GM18909 (cell line): Measurements from ENCODE around the gene RNF166.

Source experiments
- ATAC-seq: cut with Tn5 transposase; IDR thresholded peaks from one replicate; pipeline ENCODE4 v1.9.1; 2021; ENCODE audit warnings: mild to moderate bottlenecking; ENCODE audit not compliant: unreplicated experiment, poor library complexity

The RNF166 gene

DNA sequence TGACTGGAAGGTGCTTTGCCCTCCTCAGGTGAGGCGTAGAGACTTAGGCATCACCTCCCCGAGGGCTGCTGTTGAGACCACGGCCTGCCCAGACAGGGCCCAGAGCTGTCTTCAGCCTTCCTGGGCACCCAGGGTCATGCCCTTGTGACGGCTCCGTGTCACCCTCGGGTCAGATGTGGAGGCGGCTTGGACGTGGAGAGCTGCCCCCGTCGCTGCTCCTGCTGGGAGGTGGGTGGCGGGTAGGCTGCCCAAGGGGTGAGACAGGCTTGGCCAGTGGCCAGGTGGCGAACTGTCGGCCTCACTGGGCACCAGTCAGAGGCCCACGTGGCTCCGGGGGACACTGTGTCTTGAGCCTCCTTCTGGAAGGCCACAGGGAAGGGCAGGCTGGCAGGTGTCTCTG lies 11.0 kb downstream of the RNF166 start:
- ATAC-seq: no peak

DNA sequence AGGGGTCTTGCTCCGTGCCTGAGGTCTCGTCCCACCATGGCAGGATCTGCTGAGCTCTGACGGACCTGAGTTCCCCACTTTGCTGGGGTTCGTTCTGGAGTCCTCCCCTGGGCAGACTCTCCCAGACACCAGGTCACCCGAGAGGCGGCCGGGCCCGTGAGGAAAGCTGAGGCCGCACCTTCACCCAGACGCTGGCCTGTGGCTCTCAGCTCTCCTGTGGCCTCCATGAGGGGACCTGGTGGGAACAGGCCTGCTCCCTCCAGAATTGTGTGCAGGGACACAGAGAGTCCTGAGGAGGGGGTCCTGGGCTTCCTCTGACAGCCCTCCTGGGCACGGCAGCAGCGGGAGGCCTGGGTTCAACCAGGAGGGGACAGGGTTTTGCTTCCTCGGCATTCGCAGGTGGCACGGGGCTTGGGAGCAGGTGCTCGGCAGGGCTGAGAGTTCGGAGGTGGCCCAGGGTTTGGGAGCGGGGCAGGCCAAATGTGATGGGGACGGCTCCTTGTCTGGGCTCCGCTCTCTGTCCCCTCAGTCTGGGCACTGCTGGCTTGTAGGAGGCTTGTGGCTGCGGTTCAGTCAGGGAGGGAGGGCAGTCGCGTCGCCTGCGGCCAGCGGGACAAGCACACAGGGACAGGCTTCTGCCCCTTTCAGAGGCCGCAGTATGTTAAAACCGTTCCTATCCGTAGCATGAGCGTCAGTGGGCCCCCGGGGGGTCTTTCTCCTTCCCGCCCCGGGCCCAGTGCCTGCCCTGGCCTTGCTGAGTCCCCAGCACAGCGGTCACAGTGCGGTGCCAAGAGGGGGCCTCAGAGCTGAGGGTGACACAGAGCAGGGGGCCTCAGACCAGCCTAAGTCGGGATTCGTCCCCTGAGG lies 11.8 kb downstream of the RNF166 start:
- ATAC-seq: no peak

DNA sequence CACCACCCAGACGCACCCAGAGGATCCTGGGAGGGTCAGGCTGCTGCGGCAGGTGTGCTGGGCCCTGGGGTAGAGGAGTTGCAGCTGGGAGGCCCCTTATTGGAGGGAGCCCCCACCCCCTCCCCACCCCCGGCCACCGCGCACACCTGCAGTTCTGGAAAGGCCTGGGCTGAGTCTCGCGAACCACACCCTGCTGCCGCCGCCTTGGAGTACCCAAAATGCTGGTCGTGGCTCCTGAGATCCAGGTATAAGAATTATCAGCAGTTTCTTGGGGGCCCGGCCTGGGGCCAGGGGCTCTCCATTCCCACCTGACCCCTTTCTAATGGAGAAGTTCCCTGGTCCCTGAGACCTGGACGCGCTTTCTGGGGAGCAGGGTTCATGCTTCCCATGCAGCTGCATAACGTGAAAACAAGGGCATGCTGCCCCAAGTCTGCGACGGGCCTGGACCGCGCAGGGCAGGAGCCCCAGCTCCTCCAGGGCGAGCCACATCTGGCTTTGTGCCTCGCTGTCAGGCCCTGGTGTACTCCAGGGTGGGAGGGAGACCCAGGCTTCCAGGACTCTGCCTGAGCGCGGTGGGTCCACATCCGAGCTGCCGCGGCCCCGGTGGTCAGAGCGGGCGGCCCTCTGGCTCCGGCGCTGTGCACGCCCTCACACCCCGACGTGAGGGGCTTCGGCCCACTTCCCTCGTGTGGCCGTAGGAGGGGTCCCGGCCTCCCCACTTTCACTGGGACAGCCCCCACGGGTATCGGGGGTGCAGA lies 12.6 kb downstream of the RNF166 start:
- ATAC-seq: no peak

DNA sequence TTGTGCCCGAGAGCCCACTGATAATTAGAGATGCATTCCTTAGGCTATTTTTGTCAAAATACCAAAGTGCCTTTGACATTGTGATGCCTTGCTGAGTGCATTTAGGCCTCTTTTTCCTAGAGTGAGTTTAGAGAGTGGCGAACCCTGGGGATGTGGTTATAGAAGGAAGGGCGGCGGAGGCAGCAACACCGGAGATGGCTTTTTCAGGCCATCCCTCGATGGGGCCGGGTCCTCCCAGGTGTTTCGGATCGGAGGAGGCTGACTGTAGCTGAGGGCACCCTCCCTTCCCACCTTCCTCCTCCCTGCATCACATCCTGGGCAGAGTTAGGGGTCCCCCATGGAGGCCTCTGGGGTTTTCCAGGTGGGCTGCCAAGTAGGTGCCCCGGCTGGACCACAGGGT lies 13.3 kb downstream of the RNF166 start:
- ATAC-seq: no peak

DNA sequence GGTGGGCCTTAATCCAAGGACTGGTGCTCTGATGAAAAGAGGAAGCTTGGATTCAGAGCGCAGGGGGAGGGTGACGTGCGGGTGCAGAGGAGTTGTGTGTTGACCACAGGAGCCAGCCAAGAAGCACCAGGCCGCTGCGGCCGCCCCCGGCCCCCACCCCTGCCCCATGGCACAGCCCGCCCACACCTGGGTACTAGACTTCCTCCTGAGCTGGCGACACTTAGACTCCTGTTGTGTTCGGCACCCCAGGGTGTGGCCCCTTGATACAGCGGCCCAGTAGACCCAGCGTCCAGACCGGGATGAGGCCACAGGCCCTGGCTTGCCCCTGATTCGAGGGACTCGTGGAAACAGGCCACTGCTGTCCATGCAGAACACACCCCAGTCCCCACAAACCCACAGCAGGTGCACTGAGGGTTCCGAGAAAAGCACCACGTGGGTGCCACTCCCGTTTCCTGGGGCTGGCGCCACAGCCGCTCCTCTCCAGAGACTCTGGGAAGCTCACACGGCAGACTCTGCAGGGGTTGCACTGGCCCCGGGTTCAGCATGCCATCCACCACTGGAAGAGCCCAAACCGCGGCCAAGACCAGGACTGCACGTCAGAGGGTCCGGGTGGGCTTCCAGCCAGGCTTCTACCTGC lies 14.2 kb downstream of the RNF166 start:
- no peak for ATAC-seq

DNA sequence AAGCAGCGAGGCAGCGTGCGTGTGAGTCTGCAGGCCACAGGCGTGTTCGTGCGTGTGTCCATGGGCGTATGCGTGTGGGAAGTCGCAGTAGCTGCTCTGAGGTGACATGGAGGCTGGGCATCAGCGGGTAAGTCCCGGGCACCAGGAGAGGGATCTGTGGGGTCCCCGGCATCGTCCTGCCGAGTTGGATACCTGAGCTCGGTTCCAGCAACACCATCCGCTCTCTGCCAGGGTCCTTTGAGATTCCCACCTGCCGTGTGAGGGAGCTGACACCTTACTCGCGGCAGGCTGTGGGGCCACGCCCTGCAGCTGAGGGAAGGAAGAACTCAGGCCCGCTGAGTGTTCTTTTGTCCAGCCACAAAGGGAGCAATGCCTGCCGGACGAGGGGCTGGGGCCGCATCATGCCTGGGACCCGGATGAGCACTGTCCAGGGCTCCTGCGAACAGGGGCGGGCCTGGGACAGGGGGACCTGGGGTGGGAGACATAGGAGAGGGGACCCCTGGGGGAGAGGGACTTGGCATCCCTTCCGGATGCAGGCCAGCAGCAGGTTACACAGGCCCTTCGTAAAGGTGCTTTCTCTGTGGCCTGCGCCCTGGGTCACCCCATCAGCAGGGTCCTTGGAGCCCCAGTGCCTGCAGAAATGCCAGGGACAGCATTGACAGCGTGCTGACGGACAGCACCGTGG lies 14.9 kb downstream of the RNF166 start:
- no peak for ATAC-seq

DNA sequence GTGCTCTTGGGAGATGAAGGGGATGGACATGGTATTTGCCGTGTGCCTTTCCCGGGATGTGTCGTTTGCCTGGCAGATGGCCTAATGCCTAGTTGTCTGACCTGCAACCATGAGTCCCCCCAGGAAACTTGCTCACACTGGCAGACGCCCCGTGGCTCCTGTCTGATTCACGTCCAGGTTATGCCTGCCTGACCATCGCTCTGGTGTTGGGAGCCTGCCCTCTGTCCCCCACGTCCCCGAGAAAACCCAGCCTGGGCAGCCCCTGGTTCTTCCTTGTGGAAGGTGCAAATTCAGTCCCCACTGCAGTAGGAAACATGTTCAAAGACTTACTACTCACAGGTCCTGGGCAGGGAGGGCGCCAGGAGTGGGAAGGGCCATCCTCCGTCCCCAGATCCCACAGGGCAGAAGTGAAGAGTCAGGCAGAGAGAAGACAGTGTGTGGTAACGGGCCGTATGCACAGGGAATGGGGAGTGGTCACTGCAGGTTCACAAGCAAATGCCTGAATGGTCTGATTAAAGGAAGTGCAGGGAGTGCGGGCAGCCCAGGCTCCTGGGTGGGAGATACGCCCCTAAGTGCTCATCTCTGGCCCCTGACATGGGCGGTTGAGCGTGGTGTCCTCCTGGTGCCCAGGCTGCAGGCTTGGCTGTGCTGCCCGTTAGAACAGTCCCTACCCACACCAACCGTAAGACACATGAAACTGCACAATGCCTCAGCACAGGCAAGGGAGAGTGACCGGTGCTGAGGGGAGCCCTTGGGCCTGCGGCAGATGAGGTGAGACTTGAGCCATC lies 15.7 kb downstream of the RNF166 start:
- no peak for ATAC-seq

DNA sequence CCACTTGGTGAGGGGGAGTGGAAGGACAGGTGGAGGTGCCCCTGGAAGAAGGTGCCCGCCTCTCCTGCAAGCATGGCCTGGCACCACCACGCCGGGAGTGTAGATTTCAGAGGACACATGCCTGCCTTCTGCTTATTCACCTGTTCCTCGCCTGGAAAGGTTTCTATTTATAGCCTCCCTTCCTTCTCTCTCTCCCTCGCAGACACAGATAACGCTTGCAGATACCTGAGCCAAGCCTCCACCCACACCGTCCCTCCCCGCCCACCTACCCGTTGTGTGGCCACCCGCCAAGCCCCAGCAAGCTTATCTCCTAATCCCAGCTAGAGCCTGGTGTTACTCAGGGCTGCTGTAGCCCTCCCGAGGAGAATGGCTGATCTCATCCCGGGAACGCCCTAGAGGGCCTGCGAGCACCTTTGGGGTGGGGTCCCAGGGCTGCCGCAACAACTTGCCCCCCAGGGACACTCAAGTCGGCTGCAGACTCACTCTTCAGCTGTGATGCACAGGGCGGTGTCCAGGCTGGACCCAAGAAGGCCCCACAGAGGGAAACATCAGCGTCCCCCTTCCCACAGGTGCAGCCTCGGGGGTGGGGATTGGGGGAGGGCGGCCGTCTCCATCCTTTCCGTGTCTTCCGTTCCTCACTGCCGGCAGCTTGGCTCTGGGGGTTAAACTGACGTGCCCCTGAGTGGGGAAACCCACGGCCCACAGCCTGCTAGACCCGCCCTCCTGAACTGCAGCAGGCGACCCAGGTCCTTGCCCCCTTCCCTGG lies 18.0 kb downstream of the RNF166 start:
- ATAC-seq: no peak

DNA sequence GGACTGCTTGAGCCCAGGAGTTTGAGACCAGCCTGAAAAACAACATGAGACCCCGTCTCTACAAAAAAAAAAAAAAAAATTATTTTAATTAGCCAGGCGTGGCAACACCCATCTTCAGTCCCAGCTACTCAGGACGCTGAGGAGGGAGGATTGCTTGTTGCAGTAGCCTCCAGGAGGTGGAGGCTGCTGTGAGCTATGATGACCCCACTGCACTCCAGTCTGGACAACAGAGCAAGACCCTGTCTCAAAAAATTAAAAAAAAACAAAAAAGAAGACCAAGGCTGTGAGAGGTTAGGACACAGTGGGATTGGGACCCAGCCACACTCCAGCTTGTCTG lies 18.6 kb downstream of the RNF166 start:
- no peak for ATAC-seq

DNA sequence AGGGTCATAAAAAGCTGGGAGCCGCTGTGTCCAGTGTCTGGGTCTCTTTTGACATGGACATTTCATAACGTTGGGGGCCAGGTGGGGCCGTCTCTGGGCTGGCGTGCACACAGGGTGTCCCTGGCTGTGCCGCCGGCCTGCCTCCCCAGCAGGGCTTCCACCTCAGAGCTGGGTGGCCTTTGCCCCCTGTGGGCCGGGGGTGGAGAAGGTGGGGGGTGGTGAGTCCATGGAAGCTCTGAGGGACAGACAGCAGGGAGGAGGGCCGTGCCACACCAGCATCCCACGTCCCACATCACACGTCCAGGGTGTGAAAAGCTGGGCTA lies 19.0 kb downstream of the RNF166 start:
- no peak for ATAC-seq

DNA sequence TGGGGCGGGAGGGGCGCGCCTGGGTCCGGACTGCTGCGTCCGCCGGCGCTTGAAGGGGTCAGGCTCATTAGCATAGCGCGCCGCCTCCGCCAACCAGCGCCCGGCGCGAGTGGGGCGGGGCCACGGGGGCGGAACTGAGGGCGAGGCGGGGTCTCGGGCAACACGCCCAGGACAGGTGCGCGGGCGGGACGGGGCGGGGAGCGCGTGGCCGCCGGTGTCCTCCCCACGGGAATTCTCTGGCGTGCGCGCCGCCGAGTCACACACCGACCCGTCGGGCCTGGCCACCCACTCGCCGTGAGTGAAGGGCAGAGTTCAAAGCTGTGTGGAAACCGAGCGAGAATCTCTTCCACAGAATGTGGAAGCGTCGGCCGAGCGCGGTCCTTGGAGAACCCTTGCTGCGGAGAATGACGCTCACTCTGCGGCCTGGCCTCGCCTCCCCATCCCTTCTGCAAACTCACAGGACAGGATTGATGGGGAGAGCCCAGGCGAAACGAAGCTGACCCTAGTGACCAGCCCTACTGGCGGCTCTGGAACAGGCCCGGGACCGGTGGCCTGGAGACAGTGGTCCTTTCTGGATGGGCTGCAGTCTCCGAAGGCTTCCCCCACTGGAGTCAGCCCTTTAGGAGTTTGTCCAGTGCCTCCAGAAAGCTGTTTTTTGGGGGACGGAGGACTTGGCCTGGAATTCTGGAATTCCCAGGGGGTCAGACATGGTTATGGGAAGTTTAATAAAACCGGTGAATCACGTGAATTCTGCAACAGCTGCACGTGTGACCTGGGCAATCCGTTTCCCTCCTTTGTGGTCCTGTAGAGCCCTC lies 19.6 kb downstream of the RNF166 start, which contains the start of gene SNAI3:
Gene SNAI3 (minus strand): TSS at position 69 of the 815 bp plus-strand sequence. CDS start 101 bp downstream, outside the sequence.
- ATAC-seq: peak; percentile 81

DNA sequence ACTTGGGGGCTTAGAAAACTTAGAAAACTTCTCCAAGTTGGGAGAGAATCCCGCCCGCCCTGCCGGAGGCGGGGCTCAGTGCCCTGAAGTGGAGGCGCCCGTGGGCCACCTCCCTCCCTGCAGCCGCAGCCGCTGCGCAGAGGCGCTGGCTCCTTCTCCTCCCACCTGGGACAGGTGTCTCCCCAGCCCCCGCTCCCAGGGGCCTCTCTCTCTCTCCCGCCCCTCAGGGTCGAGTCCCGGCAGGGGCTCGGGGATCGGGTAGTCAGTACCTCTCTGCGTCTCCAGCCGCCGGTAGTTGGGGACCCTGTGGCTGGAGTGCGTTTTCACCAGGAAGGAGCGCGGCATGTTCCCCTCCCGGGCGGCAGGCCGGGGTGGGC lies 20.2 kb downstream of the RNF166 start:
- ATAC-seq: no peak

DNA sequence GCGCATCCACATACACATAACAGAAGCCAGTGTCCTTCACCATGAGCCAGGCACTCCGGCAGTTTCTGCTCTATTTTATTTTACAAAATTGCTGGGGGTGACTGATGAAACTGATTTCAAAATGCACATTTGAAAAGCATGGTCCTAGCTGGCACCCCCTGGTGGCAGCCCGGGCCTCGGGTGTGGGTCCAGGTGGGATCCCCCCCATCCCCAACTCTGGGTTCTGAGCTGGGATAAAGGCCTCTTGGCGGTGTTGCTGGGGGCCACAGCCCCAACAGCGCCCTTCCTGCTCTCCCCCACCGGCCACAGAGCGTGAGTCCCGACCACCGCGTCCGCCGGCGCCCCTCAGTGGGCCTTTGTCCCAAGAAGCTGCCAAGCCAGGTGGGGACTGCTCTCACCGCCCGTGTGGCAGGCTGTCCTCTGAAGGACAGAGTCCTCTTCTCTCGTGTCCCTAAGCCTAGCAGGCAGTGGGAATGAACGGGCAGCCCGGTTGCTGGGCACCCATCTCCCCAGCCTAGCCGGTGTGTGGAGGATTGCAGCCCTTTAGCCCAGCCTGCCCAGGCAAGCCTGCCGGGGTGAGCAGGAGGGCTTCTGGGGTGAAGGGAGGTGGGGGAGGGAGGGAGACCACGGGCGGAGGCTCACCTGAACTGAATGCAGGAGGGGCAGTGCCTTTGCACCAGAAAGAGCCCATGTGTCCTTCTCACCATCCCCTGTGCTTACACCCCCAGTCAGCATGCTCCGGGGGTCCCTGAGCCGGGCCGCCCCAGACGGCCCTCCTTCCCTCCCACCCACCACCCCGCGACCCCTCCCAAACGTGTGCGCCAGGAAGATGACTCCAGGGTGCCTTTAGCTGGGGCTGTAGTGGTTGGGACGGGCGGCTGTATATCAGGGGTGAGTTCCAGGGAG lies 20.8 kb downstream of the RNF166 start:
- ATAC-seq: no peak

DNA sequence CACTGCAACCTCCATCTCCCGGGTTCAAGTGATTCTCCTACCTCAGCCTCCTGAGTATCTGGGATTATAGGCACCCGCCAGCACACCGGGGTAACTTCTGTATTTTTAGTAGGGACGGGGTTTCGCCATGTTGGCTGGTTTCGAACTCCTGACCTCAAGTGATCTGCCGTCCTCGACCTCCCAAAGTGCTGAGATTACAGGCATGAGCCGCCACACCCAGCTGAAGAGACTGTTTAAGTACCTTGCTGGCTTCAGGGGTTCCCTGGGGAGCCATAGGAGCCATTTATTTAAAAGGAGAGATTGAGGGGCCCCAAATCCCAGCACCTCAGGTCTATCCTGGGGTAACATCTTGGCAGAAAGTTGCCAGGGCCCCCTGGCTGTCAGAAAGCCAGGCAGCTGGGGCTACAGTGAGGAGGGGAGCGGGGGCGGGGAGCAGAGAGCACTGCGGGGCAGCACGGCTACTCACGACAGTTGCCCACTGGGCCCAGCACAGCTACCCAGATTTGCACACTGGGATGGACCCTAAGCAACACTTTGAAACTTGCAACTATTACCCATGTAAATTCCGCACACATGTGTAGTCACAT lies 21.5 kb downstream of the RNF166 start:
- no peak for ATAC-seq

DNA sequence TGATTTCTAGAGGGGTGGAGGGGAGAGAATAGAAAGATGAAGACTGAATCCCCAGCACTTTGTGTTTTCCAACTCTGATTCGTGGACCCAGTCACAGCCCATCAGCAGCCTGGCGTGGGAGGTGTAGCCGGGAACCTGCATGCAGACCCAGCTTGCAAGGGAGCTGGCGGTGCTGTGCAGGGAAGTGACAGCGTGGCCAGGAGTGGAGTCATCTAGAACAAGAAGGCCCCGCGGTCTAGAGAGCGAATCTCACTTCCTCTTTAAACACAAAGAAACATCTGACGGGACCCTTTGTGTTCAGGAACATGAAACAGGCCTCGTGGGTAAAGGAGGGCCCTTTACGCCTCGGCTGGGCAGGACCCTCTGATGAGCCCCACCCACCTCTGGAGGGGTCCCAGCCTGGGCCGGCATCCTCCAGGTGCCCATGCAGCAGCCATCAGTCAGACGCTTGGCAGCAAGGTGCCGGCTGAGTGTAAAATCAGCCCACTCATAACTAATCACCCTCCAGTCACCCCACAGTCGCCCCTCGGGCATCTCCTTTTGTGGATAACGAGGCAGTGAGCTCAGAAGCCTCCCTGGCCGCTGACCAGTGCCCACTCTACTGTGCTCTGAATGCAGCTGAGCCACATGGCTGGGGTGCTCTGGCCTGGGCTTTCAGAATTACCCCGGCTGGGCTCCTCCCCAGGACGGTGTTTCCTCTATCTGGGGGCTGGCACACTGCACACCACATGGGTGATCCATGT lies 24.3 kb downstream of the RNF166 start:
- peak; percentile 62 for ATAC-seq

DNA sequence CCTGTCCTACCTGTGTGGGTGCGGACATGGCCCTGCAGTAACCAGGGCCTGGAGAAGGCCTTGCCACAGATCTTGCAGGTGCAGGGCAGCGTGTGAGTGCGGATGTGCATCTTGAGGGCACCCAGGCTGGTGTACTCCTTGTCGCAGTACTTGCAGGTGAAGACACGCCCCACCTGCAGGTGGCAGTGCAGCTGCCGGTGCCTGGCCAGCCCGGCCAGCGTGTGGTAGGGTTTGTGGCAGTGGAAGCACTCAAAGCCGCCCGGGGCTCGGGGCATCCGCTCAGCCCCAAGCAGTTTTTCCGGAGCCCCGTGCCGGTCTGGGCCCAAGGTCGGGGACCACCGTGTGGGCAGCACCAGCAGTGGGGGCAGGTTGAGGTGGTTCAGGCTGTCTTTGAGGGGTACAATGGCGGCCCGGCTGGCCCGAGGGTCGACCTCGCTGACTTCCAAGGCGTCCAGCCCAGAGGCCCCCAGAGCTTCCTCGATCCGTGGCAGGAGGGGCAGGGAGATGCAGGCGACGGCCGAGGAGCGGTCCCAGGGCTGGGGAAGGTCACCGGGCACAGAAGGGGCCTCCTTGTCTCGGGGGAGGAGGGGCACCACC lies 25.0 kb downstream of the RNF166 start:
- ATAC-seq: peak; percentile 18
